SK-N-SH (cell line): ENCODE data around the gene PPARD. TPM values are rescaled to one million over a fixed set of nuclear protein-coding genes. Genes with fewer than 3 reads are reported as not detected.

ENCODE experiments used
- CTCF ChIA-PET: fragments of 300-600, 350-600 bp; formaldehyde crosslinking; extraction: SDS; loops from one replicate; lab custom pipeline; 2021; lab: Yijun Ruan, JAX
- POLR2A ChIA-PET: fragments of 350-600 bp; sonication (Branson Sonifier 250); formaldehyde crosslinking; extraction: SDS; loops from one replicate; lab custom pipeline; 2020; ENCODE audit warnings: antibody characterized with exemption, inconsistent platforms; lab: Yijun Ruan, JAX
- DNase-seq: peaks from one replicate; pipeline ENCODE4 v3.0.0; 2012
- H2AFZ ChIP-seq: fragments of 200-600 bp; sonication (generic); 2 replicates; pipeline ENCODE4 v1.8.1; 2016; ENCODE audit warnings: antibody characterized with exemption, mild to moderate bottlenecking, low read depth
- H3F3A ChIP-seq: fragments of 200-600 bp; sonication (generic); replicated peaks from 2 replicates; pipeline ENCODE3; 2016; ENCODE audit warnings: antibody characterized with exemption, mild to moderate bottlenecking; ENCODE audit not compliant: insufficient read depth
- H3K27ac ChIP-seq, 2 experiments: fragments of 200-500 bp in 1 of 2; fragments of 200-600 bp in 1 of 2; sonication (Bioruptor generic) in 1 of 2; sonication (generic), shearing (Covaris generic) in 1 of 2; 2 replicates each; pipeline versions ENCODE4 v1.5.1 to v1.6.1; 2014 to 2016; ENCODE audit warnings: low read depth in 2 of 2, inconsistent platforms in 1 of 2, low read length in 1 of 2, mild to moderate bottlenecking in 1 of 2, mixed read lengths in 1 of 2
- H3K27me3 ChIP-seq: fragments of 200-600 bp; sonication (generic), shearing (Covaris generic); 2 replicates; pipeline ENCODE4 v1.6.1; 2016; ENCODE audit warnings: mixed run types; ENCODE audit not compliant: insufficient read depth
- H3K36me3 ChIP-seq, 2 experiments: fragments of 200-500 bp in 1 of 2; fragments of 200-600 bp in 1 of 2; sonication (Bioruptor generic) in 1 of 2; sonication (generic) in 1 of 2; replicated peaks in 1 of 2; 2 replicates each; pipeline versions ENCODE3 to v1.5.1; 2014 to 2016; ENCODE audit warnings: low read length in 1 of 2, mild to moderate bottlenecking in 1 of 2; ENCODE audit not compliant: insufficient read depth in 2 of 2, control insufficient read depth in 1 of 2
- H3K4me1 ChIP-seq, 2 experiments: fragments of 200-500 bp in 1 of 2; fragments of 200-600 bp in 1 of 2; sonication (Bioruptor generic) in 1 of 2; sonication (generic), shearing (Covaris generic) in 1 of 2; 2 replicates each; pipeline versions ENCODE4 v1.5.1 to v1.6.1; 2014 to 2016; ENCODE audit warnings: low read depth in 1 of 2, low read length in 1 of 2, mixed run types in 1 of 2; ENCODE audit not compliant: insufficient read depth in 2 of 2, control insufficient read depth in 1 of 2
- H3K4me2 ChIP-seq: fragments of 200-600 bp; sonication (generic), shearing (Covaris generic); 2 replicates; pipeline ENCODE4 v1.6.1; 2017; ENCODE audit warnings: mixed run types
- H3K4me3 ChIP-seq, 2 experiments: fragments of 200-500 bp in 1 of 2; fragments of 200-600 bp in 1 of 2; sonication (Bioruptor generic) in 1 of 2; sonication (generic), shearing (Covaris generic) in 1 of 2; 2 replicates each; pipeline versions ENCODE4 v1.5.1 to v1.8.1; 2014 to 2016; ENCODE audit warnings: low read depth in 2 of 2, inconsistent platforms in 1 of 2, low read length in 1 of 2, mild to moderate bottlenecking in 1 of 2, mixed read lengths in 1 of 2, moderate library complexity in 1 of 2
- H3K79me2 ChIP-seq: fragments of 200-600 bp; sonication (generic); 2 replicates; pipeline ENCODE4 v1.8.1; 2017; ENCODE audit warnings: mild to moderate bottlenecking; ENCODE audit not compliant: insufficient read depth
- H3K9ac ChIP-seq: fragments of 200-600 bp; sonication (generic); 2 replicates; pipeline ENCODE4 v1.6.1; 2017; ENCODE audit warnings: mixed run types
- H3K9me2 ChIP-seq: fragments of 200-600 bp; sonication (generic); 2 replicates; pipeline ENCODE4 v1.6.1; 2017; ENCODE audit warnings: mixed run types
- H3K9me3 ChIP-seq: fragments of 200-600 bp; sonication (generic); 2 replicates; pipeline ENCODE4 v1.6.1; 2017; ENCODE audit warnings: mixed run types, mild to moderate bottlenecking, moderate library complexity
- H4K20me1 ChIP-seq: fragments of 200-600 bp; sonication (generic); 2 replicates; pipeline ENCODE4 v1.6.1; 2017; ENCODE audit warnings: mild to moderate bottlenecking, mixed run types; ENCODE audit not compliant: insufficient read depth
- CHD2 ChIP-seq: fragments of 150-350 bp; IDR thresholded peaks from 2 replicates; pipeline ENCODE4 v1.6.1; 2018; ENCODE audit warnings: low read length; ENCODE audit not compliant: partially characterized antibody
- EP300 ChIP-seq, 2 experiments: IDR thresholded peaks; 2 replicates each; pipeline versions ENCODE4 v1.4.0 to v1.6.1; 2012; ENCODE audit warnings: borderline replicate concordance in 1 of 2, low read depth in 1 of 2, low read length in 1 of 2
- FOXJ3 ChIP-seq: sonication (generic); formaldehyde crosslinking; IDR thresholded peaks from 2 replicates; pipeline ENCODE4 v1.5.1; 2020; ENCODE audit warnings: mild to moderate bottlenecking, missing genetic modification reagents
- FOXM1 ChIP-seq: IDR thresholded peaks from 2 replicates; pipeline ENCODE4 v1.4.0; 2012; ENCODE audit warnings: low read depth, mild to moderate bottlenecking
- MEF2A ChIP-seq: IDR thresholded peaks from 2 replicates; pipeline ENCODE4 v1.4.0; 2012; ENCODE audit warnings: low read depth, borderline replicate concordance
- MXI1 ChIP-seq: IDR thresholded peaks from 2 replicates; pipeline ENCODE4 v1.6.1; 2012; ENCODE audit warnings: mild to moderate bottlenecking, low read depth, low read length, improper control_type of control experiment
- NFIC ChIP-seq: IDR thresholded peaks from 2 replicates; pipeline ENCODE4 v1.4.0; 2012; ENCODE audit warnings: borderline replicate concordance
- NRF1 ChIP-seq: IDR thresholded peaks from 2 replicates; pipeline ENCODE4 v1.6.1; 2012; ENCODE audit warnings: low read depth, mild to moderate bottlenecking, low read length
- RAD21 ChIP-seq: IDR thresholded peaks from 2 replicates; pipeline ENCODE4 v1.6.1; 2012; ENCODE audit warnings: mild to moderate bottlenecking, low read length
- RCOR1 ChIP-seq: fragments of 150-350 bp; IDR thresholded peaks from 2 replicates; pipeline ENCODE4 v1.6.1; 2017; ENCODE audit warnings: antibody characterized with exemption, low read length
- RFX5 ChIP-seq: IDR thresholded peaks from 2 replicates; pipeline ENCODE4 v1.6.1; 2012; ENCODE audit warnings: mild to moderate bottlenecking, improper control_type of control experiment, low read length
- SIN3A ChIP-seq: IDR thresholded peaks from 2 replicates; pipeline ENCODE4 v1.6.1; 2012; ENCODE audit warnings: low read depth, mild to moderate bottlenecking, low read length, moderate library complexity, borderline replicate concordance
- SMC3 ChIP-seq: IDR thresholded peaks from 2 replicates; pipeline ENCODE4 v1.6.1; 2012; ENCODE audit warnings: low read depth, low read length, improper control_type of control experiment
- TAF1 ChIP-seq: IDR thresholded peaks from 2 replicates; pipeline ENCODE4 v1.6.1; 2012; ENCODE audit warnings: low read depth, mild to moderate bottlenecking, low read length, moderate library complexity, borderline replicate concordance
- TCF12 ChIP-seq: IDR thresholded peaks from 2 replicates; pipeline ENCODE4 v1.4.0; 2012
- TEAD4 ChIP-seq: IDR thresholded peaks from 2 replicates; pipeline ENCODE4 v1.4.0; 2012; ENCODE audit warnings: mild to moderate bottlenecking, borderline replicate concordance; ENCODE audit not compliant: insufficient read depth
- YY1 ChIP-seq: IDR thresholded peaks from 2 replicates; pipeline ENCODE4 v1.4.0; 2012; ENCODE audit warnings: low read depth, mild to moderate bottlenecking
- WGBS: methylation state at CpG from one replicate; pipeline ENCODE4 v1.1.6; 2017; ENCODE audit warnings: low lambda C conversion rate; 5-methylcytosine and 5-hydroxymethylcytosine counted together
- polyA plus RNA-seq, 3 experiments: library from polyadenylated mRNA; depleted of rRNA; stranded (reverse); fragments of >200 nt; gene quantifications; 2 replicates each; pipeline ENCODE4 v1.2.3, GENCODE V29; 2012
- TF ChIP-seq, protein P1 (sequence below): IDR thresholded peaks from 2 replicates; pipeline ENCODE4 v1.6.1; 2012; ENCODE audit warnings: mild to moderate bottlenecking, low read depth, low read length, moderate library complexity
- TF ChIP-seq, protein P2 (sequence below): IDR thresholded peaks from 2 replicates; pipeline ENCODE4; 2012
- TF ChIP-seq, protein P3 (sequence below): fragments of 200-600 bp; sonication (generic); IDR thresholded peaks from 2 replicates; pipeline ENCODE4 v1.6.1; 2017; ENCODE audit warnings: antibody characterized with exemption, mild to moderate bottlenecking, moderate library complexity

Gene PPARD
- polyA plus RNA-seq (2012; rRNA removed), result 11.5 and 13.3 TPM in 2 replicates
- 6.0 and 9.4 TPM in 2 replicates for polyA plus RNA-seq (2012; cell fraction: cytosol; rRNA removed)
- polyA plus RNA-seq (2012; cell fraction: nucleus; rRNA removed), result 19.3 and 20.2 TPM in 2 replicates

DNA sequence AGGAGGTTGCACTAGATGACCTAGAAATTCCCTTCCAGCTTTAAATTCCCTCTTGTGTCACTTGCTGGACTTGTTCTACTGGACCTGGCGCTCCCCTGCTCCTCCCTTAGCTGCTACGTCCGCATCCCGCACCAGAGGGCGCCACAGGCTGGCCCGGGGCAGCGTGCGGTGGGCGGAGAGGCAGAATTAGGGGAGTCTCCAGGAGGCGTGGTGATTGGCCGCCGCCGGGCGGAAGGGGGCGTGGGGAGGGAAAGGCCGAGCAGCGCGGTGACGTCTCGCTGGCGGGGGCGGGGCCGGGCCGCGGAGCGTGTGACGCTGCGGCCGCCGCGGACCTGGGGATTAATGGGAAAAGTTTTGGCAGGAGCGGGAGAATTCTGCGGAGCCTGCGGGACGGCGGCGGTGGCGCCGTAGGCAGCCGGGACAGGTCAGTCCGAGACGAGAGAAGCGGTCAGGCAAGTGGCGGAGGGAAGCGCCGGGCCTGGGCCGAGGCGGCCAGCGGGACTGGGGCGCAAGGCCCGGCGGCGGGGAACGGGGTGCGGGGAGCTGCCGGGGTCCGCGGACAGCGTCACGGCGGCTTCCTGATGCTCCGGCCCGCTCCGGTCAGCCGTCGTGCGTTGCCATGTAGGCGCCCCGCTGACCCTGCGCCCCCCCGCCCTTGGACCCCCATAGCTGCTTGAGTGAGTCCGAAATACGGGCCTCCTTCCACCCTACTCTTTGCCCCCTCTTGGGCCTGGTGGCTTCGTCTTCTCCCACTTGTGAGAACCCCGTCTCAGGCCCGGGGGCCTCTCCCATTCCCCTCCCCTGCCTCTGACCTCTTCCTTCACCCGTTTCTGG is at the start of gene PPARD:
Gene PPARD (plus strand): TSS at position 301 of the 834 bp plus-strand sequence. CDS start 68,530 bp downstream, outside the sequence.
- ChIA-PET POLR2A (interaction anchor here (0.6 to 1.9 kb wide), 3 partner anchors 107 to 131 kb away, joined by 3 to 14 read pairs (median 4); partner anchors contain the start of gene RPL10A), CTCF (interaction anchor here (0.6 to 6.9 kb wide), 54 partner anchors 9 to 395 kb away, joined by 3 to 186 read pairs (median 4); partner anchors contain the start of genes FANCE, RPL10A and TEAD3)
- Histone ChIP-seq H3K79me2 (peaks cover 47% of the 10 kb centered on the region), H3K9me3 (no peaks in the 10 kb centered on the region), H2AFZ (peak within 1 kb of the TSS; percentile 75; the same call in 1 of the 2 replicates), H3K27me3 (no peaks in the 10 kb centered on the region), H3K27ac (peak within 1 kb of the TSS; percentile 45 to 87), H4K20me1 (peaks cover 10% of the 10 kb centered on the region; the same call in 1 of the 2 replicates), H3K9me2 (no peaks in the 10 kb centered on the region), H3K9ac (peak within 1 kb of the TSS; percentile 80), H3F3A (no peaks in the 10 kb centered on the region), H3K4me1 (peaks cover 0 to 23% of the 10 kb centered on the region in 2 experiments; a peak in 2 of 4 replicates), H3K36me3 (peaks cover 3 to 9% of the 10 kb centered on the region in 2 experiments), H3K4me3 (peak within 1 kb of the TSS; percentile 74 to 85), H3K4me2 (peak within 1 kb of the TSS; percentile 96)
- DNase-seq, result peak; percentile 100
- 1% methylated on average over 42 of the region's 77 CpGs for WGBS
- no peak for TF ChIP-seq TCF12
- TF ChIP-seq, protein P1, sequence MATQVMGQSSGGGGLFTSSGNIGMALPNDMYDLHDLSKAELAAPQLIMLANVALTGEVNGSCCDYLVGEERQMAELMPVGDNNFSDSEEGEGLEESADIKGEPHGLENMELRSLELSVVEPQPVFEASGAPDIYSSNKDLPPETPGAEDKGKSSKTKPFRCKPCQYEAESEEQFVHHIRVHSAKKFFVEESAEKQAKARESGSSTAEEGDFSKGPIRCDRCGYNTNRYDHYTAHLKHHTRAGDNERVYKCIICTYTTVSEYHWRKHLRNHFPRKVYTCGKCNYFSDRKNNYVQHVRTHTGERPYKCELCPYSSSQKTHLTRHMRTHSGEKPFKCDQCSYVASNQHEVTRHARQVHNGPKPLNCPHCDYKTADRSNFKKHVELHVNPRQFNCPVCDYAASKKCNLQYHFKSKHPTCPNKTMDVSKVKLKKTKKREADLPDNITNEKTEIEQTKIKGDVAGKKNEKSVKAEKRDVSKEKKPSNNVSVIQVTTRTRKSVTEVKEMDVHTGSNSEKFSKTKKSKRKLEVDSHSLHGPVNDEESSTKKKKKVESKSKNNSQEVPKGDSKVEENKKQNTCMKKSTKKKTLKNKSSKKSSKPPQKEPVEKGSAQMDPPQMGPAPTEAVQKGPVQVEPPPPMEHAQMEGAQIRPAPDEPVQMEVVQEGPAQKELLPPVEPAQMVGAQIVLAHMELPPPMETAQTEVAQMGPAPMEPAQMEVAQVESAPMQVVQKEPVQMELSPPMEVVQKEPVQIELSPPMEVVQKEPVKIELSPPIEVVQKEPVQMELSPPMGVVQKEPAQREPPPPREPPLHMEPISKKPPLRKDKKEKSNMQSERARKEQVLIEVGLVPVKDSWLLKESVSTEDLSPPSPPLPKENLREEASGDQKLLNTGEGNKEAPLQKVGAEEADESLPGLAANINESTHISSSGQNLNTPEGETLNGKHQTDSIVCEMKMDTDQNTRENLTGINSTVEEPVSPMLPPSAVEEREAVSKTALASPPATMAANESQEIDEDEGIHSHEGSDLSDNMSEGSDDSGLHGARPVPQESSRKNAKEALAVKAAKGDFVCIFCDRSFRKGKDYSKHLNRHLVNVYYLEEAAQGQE, result 0 out of 2 replicates have a peak, but pooled peaks have one; percentile 28
- TF ChIP-seq TAF1, result peak; percentile 77
- no peak for TF ChIP-seq EP300 (IDR thresholded peaks at IDR 0.05; ENCODE audit: borderline replicate concordance in 1 of 2, low read depth in 1 of 2, low read length in 1 of 2)
- TF ChIP-seq, protein P2, sequence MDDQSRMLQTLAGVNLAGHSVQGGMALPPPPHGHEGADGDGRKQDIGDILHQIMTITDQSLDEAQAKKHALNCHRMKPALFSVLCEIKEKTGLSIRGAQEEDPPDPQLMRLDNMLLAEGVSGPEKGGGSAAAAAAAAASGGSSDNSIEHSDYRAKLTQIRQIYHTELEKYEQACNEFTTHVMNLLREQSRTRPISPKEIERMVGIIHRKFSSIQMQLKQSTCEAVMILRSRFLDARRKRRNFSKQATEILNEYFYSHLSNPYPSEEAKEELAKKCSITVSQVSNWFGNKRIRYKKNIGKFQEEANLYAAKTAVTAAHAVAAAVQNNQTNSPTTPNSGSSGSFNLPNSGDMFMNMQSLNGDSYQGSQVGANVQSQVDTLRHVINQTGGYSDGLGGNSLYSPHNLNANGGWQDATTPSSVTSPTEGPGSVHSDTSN, result peak; percentile 24; the same call in 1 of the 2 replicates
- peak; percentile 99 for TF ChIP-seq RAD21
- TF ChIP-seq SMC3, result peak; percentile 100
- peak; percentile 65; the same call in 1 of the 2 replicates for TF ChIP-seq SIN3A
- TF ChIP-seq RCOR1, result peak; percentile 55
- peak; percentile 41 for TF ChIP-seq NRF1
- peak; percentile 72; the same call in 1 of the 2 replicates for TF ChIP-seq MXI1
- TF ChIP-seq RFX5, result peak; percentile 68; the same call in 1 of the 2 replicates
- TF ChIP-seq YY1, result no peak
- no peak for TF ChIP-seq MEF2A
- no peak for TF ChIP-seq FOXM1
- peak; percentile 64 for TF ChIP-seq CHD2
- TF ChIP-seq FOXJ3 (CRISPR knock-in tag), result no peak
- no peak for TF ChIP-seq TEAD4
- no peak for TF ChIP-seq NFIC
- TF ChIP-seq, protein P3, sequence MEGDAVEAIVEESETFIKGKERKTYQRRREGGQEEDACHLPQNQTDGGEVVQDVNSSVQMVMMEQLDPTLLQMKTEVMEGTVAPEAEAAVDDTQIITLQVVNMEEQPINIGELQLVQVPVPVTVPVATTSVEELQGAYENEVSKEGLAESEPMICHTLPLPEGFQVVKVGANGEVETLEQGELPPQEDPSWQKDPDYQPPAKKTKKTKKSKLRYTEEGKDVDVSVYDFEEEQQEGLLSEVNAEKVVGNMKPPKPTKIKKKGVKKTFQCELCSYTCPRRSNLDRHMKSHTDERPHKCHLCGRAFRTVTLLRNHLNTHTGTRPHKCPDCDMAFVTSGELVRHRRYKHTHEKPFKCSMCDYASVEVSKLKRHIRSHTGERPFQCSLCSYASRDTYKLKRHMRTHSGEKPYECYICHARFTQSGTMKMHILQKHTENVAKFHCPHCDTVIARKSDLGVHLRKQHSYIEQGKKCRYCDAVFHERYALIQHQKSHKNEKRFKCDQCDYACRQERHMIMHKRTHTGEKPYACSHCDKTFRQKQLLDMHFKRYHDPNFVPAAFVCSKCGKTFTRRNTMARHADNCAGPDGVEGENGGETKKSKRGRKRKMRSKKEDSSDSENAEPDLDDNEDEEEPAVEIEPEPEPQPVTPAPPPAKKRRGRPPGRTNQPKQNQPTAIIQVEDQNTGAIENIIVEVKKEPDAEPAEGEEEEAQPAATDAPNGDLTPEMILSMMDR, result peak; percentile 98
